Pulmonary artery endothelial cell (primary cell): Measurements from ENCODE around the gene ALX3. TPM values are rescaled to one million over a fixed set of nuclear protein-coding genes. Genes with fewer than 3 reads are reported as not detected.
"Not testable (repeated sequence)": the region's sequence is repeated elsewhere in the genome, so short reads cannot be mapped to it uniquely, and the experiment has no call there.

Experiments used
- DNase-seq: peaks from one replicate; pipeline ENCODE4 v3.0.0-alpha.2; 2011; ENCODE audit warnings: low read depth, low spot score
- total RNA-seq: library from RNA; depleted of rRNA; stranded (reverse); fragments of >200 nt; gene quantifications from 2 replicates; pipeline ENCODE4 v1.2.3, GENCODE V29; 2014

ALX3 gene
- total RNA-seq, 1 donor from 2014 or later, result not detected

DNA sequence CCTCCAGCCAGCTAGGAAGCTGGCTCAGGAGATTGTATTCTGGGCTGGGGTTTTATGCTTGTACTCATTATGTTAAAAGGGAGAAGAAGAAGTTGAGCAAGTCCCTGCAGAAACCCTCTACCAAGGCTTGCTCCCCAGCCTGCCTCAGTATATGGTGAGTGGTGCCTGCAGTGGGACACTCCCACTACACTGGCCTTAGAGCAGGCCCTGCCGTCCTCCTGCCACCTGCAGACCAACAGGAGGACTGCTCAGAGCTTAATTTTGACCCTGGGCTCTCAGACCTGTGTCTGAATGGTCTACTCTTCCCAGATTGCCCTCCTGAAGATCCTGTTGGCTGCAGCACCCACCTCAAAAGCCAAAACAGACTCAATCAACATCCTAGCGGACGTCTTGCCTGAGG lies 23.0 kb downstream of the ALX3 start:
- no peak for DNase-seq

GRCh38 chr1:110043016-110043415 lies 27.5 kb downstream of the ALX3 start:
- no peak for DNase-seq

- DNase-seq, result no peak
Observed at GRCh38 chr1:110040548-110040947, 29.9 kb downstream of the ALX3 start.

- DNase-seq, result no peak
Observed at GRCh38 chr1:110039641-110040040, 30.8 kb downstream of the ALX3 start.

DNA sequence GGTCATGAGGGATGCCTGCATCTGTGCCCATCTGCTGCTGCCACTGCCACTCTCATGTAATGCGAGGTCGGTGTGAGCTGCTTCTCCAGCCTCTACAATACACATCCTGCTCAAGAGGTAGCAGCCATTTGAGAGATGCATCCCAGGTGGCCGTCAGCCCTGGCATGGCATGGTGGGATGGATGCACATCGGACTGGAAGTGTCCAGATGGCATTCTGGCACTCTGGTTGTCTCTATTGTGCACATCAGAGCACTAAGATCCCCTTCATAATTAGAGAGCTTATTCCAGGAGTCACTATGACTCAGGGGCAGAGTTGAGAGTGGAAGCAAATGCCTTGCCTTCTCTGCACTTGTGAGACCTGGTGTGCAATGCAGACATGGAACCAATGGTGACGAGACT lies 32.2 kb downstream of the ALX3 start:
- DNase-seq, result no peak

GRCh38 chr1:110035236-110035752 lies 35.2 kb downstream of the ALX3 start:
- no peak for DNase-seq

DNA sequence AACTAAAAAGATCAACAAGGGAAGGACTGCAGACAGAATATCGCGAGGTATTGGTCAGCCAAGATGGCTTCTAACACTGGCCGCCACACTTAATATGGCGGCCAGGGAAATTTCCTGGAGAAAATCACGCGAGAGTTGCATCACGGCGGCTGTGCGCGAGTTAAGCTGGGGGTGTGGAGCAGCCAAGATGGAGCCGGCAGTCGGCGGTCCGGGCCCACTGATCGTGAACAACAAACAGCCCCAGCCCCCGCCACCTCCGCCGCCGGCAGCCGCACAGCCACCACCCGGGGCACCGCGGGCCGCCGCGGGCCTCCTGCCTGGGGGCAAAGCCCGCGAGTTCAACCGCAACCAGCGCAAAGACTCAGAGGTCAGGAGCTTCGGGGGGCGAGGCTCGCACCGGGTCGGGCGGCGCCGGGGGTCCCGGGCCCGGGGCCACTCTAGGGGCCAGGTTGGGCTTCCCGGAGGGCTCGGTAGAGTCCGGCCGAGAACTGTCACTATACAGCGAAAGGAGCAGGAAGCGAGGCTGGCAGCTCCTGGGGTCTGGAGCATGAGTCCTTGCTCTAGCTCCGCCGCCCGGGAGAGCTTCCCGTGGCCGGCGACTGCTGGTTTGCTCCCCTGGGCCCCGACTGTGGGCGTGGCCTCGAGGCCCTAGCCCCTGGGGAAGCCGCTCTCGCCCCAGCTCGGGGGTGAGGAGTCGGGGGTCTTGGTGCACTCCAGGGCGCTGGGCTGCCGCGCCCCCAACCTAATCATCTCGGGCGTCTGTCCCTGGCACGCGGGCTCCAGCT lies 35.8 kb downstream of the ALX3 start, which contains the start of gene STRIP1:
Gene STRIP1 (plus strand): TSS at position 174 of the 785 bp plus-strand sequence. CDS start 14 bp downstream, at position 188.
- DNase-seq, result peak; percentile 83

GRCh38 chr1:110034040-110034450 lies 36.4 kb downstream of the ALX3 start:
- no peak for DNase-seq

- no peak for DNase-seq
Observed at GRCh38 chr1:110033421-110033820, 37.1 kb downstream of the ALX3 start.

GRCh38 chr1:110032327-110032726 lies 38.1 kb downstream of the ALX3 start:
- DNase-seq, result no peak

GRCh38 chr1:110030687-110031086 lies 39.8 kb downstream of the ALX3 start:
- not testable (repeated sequence) for DNase-seq

DNA sequence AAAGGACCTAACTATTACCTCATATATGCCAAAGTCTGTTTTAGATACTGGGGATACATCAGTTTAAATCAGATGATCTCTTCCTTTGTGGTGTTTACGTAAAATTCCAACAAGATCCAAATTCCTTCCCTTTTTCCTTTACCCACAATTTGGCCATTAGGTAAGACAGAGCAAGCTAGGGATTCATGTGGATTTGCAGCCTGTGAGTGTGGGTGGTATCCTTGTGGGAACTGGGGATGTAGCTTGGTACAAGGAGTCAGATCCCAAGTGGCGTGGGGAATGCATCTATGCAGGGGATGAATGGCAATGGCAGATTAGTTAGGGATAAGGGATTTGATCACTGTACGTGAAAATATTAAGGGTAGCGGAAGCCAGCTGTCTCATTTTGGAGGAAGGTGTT lies 45.9 kb downstream of the ALX3 start:
- DNase-seq, result no peak

DNA sequence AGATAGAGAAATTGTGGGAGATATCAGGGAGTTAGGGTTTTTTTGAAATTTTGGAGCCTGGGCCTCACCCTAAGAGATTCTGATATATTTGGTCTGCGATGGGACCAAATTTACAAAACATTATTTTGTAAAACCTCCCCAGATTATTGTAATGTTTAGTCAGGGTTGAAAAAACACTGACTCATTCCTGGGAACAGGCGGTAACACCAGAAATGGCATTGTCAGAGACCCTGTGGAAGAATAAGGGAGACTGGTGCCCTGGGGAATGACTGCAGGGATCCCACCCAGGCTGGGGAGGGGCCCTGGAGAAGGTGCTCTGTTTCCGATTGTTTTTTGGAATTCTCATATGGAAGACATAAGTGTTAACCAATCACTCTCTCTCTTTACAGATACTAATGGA lies 49.2 kb downstream of the ALX3 start:
- no peak for DNase-seq

- no peak for DNase-seq
Observed at GRCh38 chr1:110019770-110020169, 50.7 kb downstream of the ALX3 start.

DNA sequence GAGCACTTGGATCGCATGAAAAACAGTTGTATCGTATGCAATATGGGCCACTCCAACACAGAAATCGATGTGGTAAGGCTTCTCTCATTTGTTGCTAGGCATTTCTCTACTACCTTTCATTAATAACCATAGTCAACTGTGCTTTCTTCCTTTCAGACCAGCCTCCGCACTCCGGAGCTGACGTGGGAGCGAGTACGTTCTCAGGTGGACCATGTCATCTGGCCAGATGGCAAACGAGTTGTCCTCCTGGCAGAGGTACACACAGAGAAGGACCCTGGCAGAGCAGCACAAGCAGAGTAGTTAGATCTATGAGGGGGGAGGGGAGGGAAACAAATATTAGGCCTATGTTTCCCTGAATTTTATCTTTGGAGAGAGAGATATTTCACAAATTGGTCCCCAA lies 52.1 kb downstream of the ALX3 start:
- no peak for DNase-seq

DNA sequence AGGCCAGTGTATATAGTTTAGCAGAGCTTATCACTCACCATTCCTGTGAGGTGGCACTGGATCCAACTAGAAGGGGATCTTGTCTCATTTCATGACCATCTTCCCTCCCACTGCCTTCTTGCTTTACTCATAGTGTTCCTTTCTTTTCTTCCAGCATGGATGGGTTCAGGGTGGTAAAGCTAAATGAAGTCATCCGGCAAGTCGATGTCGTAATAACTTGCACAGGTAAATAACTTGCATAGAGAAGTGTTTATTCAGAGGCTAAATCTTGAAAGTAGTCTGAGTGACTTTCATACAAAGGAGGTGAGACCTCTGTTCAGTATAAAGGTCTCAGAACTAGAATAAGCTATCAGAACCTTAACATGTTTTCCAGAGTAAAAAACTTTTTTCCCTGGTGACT lies 52.7 kb downstream of the ALX3 start:
- DNase-seq, result no peak

DNA sequence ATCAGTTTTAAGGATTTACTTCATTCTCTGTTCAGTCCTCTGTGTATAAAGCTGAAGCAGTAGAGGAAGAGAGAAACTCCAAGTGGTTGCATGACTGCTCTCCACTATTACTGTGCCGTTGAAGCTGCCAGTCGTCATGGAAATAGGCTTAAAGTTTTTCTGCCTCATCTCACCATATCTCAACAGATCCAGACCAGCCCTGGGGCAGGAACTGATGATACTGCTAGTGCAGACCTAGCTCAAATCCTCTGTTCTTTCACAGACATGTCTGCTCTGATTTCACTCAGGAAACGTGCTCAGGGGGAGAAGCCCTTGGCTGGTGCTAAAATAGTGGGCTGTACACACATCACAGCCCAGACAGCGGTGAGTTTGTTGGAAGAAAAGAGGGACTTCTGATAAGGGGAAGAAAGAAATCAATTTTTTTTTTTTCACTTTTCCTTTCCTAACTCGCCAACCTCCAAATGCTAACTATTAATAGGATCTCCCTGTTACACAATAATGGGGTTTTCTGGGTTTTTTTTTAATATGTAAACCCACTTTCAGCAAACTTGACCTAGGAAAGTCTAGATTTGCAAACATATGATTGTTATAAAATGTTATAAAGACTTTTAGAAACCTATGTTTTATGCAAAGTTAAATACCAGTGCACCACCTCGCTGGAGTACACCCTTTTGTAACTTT lies 58.2 kb downstream of the ALX3 start:
- DNase-seq, result no peak

GRCh38 chr1:110011527-110012041 lies 58.9 kb downstream of the ALX3 start:
- no peak for DNase-seq
